Karpas-422 (cell line): ENCODE measurements around the gene MSL1. TPM values are rescaled to one million over a fixed set of nuclear protein-coding genes. Genes with fewer than 3 reads are reported as not detected.
"Not testable (repeated sequence)": the region's sequence is repeated elsewhere in the genome, so short reads cannot be mapped to it uniquely, and the experiment has no call there.

ENCODE experiments used
- DNase-seq: peaks from one replicate; pipeline ENCODE4 v3.0.0-alpha.2; 2015
- H2AFZ ChIP-seq: fragments of 200-600 bp; sonication (generic); 2 replicates; pipeline ENCODE4 v1.6.1; 2014; ENCODE audit warnings: antibody characterized with exemption, low read length, mixed read lengths
- H3K27ac ChIP-seq: fragments of 200-600 bp; sonication (generic); 2 replicates; pipeline ENCODE4 v1.5.1; 2014; ENCODE audit warnings: mild to moderate bottlenecking, low read length, moderate library complexity
- H3K27me3 ChIP-seq: fragments of 200-600 bp; sonication (generic); 2 replicates; pipeline ENCODE4 v1.6.1; 2014; ENCODE audit warnings: low read length, mixed read lengths
- H3K36me3 ChIP-seq: fragments of 200-600 bp; sonication (generic); 2 replicates; pipeline ENCODE4 v1.6.1; 2014; ENCODE audit warnings: low read length, mixed read lengths; ENCODE audit not compliant: insufficient read depth
- H3K4me1 ChIP-seq: fragments of 200-600 bp; sonication (generic); 2 replicates; pipeline ENCODE4 v1.6.1; 2014; ENCODE audit warnings: mild to moderate bottlenecking, low read length, mixed read lengths
- H3K4me2 ChIP-seq: fragments of 200-600 bp; sonication (generic); 2 replicates; pipeline ENCODE4 v1.6.1; 2014; ENCODE audit warnings: low read length, low read depth, mild to moderate bottlenecking; ENCODE audit not compliant: poor library complexity, severe bottlenecking
- H3K4me3 ChIP-seq: fragments of 200-600 bp; sonication (generic); 2 replicates; pipeline ENCODE4 v1.5.1; 2014; ENCODE audit warnings: mild to moderate bottlenecking, antibody characterized with exemption, low read length, mixed read lengths
- H3K79me2 ChIP-seq: fragments of 200-600 bp; sonication (generic); 2 replicates; pipeline ENCODE4 v1.6.1; 2014; ENCODE audit warnings: mild to moderate bottlenecking, low read length, mixed read lengths
- H3K9ac ChIP-seq: fragments of 200-600 bp; sonication (generic); 2 replicates; pipeline ENCODE4 v1.6.0; 2014; ENCODE audit warnings: low read length
- H3K9me2 ChIP-seq: fragments of 200-600 bp; sonication (generic), shearing (Covaris generic); replicated peaks from 2 replicates; pipeline ENCODE4 v1.6.0; 2014; ENCODE audit warnings: mild to moderate bottlenecking, low read length, moderate library complexity; ENCODE audit not compliant: insufficient read depth
- H3K9me3 ChIP-seq: fragments of 300-700, 200-600 bp; sonication (generic); 2 replicates; pipeline ENCODE4 v1.6.1; 2014; ENCODE audit warnings: low read length, mixed read lengths
- H4K20me1 ChIP-seq: fragments of 200-600 bp; sonication (generic); 2 replicates; pipeline ENCODE4 v1.6.1; 2014; ENCODE audit warnings: mild to moderate bottlenecking, antibody characterized with exemption, low read length, low read depth; ENCODE audit not compliant: insufficient read depth
- total RNA-seq: library from RNA; depleted of rRNA; stranded (reverse); fragments of >200 nt; shearing (Covaris generic); gene quantifications from 2 replicates; pipeline ENCODE4 v1.2.3, GENCODE V29; 2014; ENCODE audit warnings: low replicate concordance

The MSL1 gene
- total RNA-seq, 1 experiment from 2014 or later: 48.6 TPM

GRCh38 chr17:40123811-40124114, 2.0 kb downstream of the MSL1 start:
- peaks cover 4% of the 10 kb centered on the region; the same call in 1 of the 2 replicates for H4K20me1 ChIP-seq
- no peak overlapping the region for H2AFZ ChIP-seq
- peak overlapping the region; percentile 77 for H3K4me2 ChIP-seq
- peaks cover 19% of the 10 kb centered on the region; the same call in 1 of the 2 replicates for H3K36me3 ChIP-seq
- H3K27ac ChIP-seq: peak overlapping the region; percentile 78; the same call in 1 of the 2 replicates
- peak overlapping the region; percentile 93 for H3K9ac ChIP-seq
- no peaks in the 10 kb centered on the region for H3K9me2 ChIP-seq
- no peaks in the 10 kb centered on the region for H3K27me3 ChIP-seq
- peaks cover 54% of the 10 kb centered on the region for H3K79me2 ChIP-seq
- peak overlapping the region; percentile 95 for H3K4me3 ChIP-seq
- no peaks in the 10 kb centered on the region for H3K9me3 ChIP-seq
- no peak for DNase-seq
- H3K4me1 ChIP-seq: peaks cover 23% of the 10 kb centered on the region

- Histone ChIP-seq H3K9me2 (no peaks in the 10 kb centered on the region), H3K4me1 (peaks cover 23% of the 10 kb centered on the region), H4K20me1 (peaks cover 4% of the 10 kb centered on the region; the same call in 1 of the 2 replicates), H3K9me3 (no peaks in the 10 kb centered on the region), H3K27ac (peak overlapping the region; percentile 6; the same call in 1 of the 2 replicates), H3K4me2 (peak overlapping the region; percentile 77), H3K27me3 (no peaks in the 10 kb centered on the region), H3K79me2 (peaks cover 57% of the 10 kb centered on the region), H3K36me3 (peaks cover 23% of the 10 kb centered on the region; the same call in 1 of the 2 replicates), H3K4me3 (peak overlapping the region; percentile 95), H3K9ac (peak overlapping the region; percentile 93), H2AFZ (no peak overlapping the region)
- DNase-seq: no peak
These were observed 2.7 kb downstream of the MSL1 start for GRCh38 chr17:40124279-40125141.

- no peak overlapping the region for H3K27ac ChIP-seq
- no peaks in the 10 kb centered on the region for H4K20me1 ChIP-seq
- no peaks in the 10 kb centered on the region for H3K9me2 ChIP-seq
- no peak overlapping the region for H3K4me2 ChIP-seq
- H3K9ac ChIP-seq: no peak overlapping the region
- no peaks in the 10 kb centered on the region for H3K27me3 ChIP-seq
- DNase-seq: no peak
- H2AFZ ChIP-seq: no peak overlapping the region
- peaks cover 5% of the 10 kb centered on the region for H3K4me1 ChIP-seq
- H3K79me2 ChIP-seq: peaks cover 30% of the 10 kb centered on the region
- H3K36me3 ChIP-seq: peaks cover 67% of the 10 kb centered on the region; the same call in 1 of the 2 replicates
- H3K9me3 ChIP-seq: no peaks in the 10 kb centered on the region
- no peak overlapping the region for H3K4me3 ChIP-seq
These were observed 7.7 kb downstream of the MSL1 start for GRCh38 chr17:40129498-40129897.

- Histone ChIP-seq H3K4me3 (no peak overlapping the region), H4K20me1 (no peaks in the 10 kb centered on the region), H3K4me2 (no peak overlapping the region), H3K36me3 (peaks cover 73% of the 10 kb centered on the region; the same call in 1 of the 2 replicates), H3K27me3 (no peaks in the 10 kb centered on the region), H3K9me2 (no peaks in the 10 kb centered on the region), H3K9ac (no peak overlapping the region), H3K27ac (no peak overlapping the region), H3K79me2 (peaks cover 20% of the 10 kb centered on the region), H3K4me1 (no peaks in the 10 kb centered on the region), H3K9me3 (no peaks in the 10 kb centered on the region), H2AFZ (no peak overlapping the region)
- no peak for DNase-seq
These were observed 8.7 kb downstream of the MSL1 start for GRCh38 chr17:40130352-40131042.

GRCh38 chr17:40134184-40134583, 12.4 kb downstream of the MSL1 start:
- H3K4me2 ChIP-seq: no peak overlapping the region
- H3K4me1 ChIP-seq: peaks cover 5% of the 10 kb centered on the region
- no peak overlapping the region for H3K9ac ChIP-seq
- H4K20me1 ChIP-seq: no peaks in the 10 kb centered on the region
- peaks cover 65% of the 10 kb centered on the region; the same call in 1 of the 2 replicates for H3K36me3 ChIP-seq
- no peaks in the 10 kb centered on the region for H3K27me3 ChIP-seq
- no peak overlapping the region for H3K27ac ChIP-seq
- no peak for DNase-seq
- no peaks in the 10 kb centered on the region for H3K9me3 ChIP-seq
- H3K9me2 ChIP-seq: no peaks in the 10 kb centered on the region
- H3K4me3 ChIP-seq: no peak overlapping the region
- peaks cover 11% of the 10 kb centered on the region; the same call in 1 of the 2 replicates for H3K79me2 ChIP-seq
- no peak overlapping the region for H2AFZ ChIP-seq

- Histone ChIP-seq H3K9me3 (no peaks in the 10 kb centered on the region), H4K20me1 (no peaks in the 10 kb centered on the region), H3K9me2 (no peaks in the 10 kb centered on the region), H3K9ac (no peak overlapping the region), H3K36me3 (peaks cover 51% of the 10 kb centered on the region; the same call in 1 of the 2 replicates), H3K4me2 (no peak overlapping the region), H3K27me3 (no peaks in the 10 kb centered on the region), H2AFZ (no peak overlapping the region), H3K79me2 (peaks cover 14% of the 10 kb centered on the region), H3K4me1 (peaks cover 9% of the 10 kb centered on the region), H3K4me3 (no peak overlapping the region), H3K27ac (no peak overlapping the region)
- DNase-seq: no peak
These were observed 14.0 kb downstream of the MSL1 start for GRCh38 chr17:40135817-40136216.

GRCh38 chr17:40139566-40140058, 17.8 kb downstream of the MSL1 start:
- H3K79me2 ChIP-seq: peaks cover 41% of the 10 kb centered on the region
- H3K9ac ChIP-seq: peak overlapping the region; percentile 96
- no peaks in the 10 kb centered on the region for H3K9me2 ChIP-seq
- DNase-seq: no peak
- no peaks in the 10 kb centered on the region for H4K20me1 ChIP-seq
- peak overlapping the region; percentile 82 for H3K4me2 ChIP-seq
- H3K27me3 ChIP-seq: no peaks in the 10 kb centered on the region
- peaks cover 22% of the 10 kb centered on the region for H3K4me1 ChIP-seq
- peak overlapping the region; percentile 76 for H3K27ac ChIP-seq
- peaks cover 29% of the 10 kb centered on the region; the same call in 1 of the 2 replicates for H3K36me3 ChIP-seq
- H3K4me3 ChIP-seq: peak overlapping the region; percentile 87
- H3K9me3 ChIP-seq: no peaks in the 10 kb centered on the region
- H2AFZ ChIP-seq: peak overlapping the region; percentile 68; the same call in 1 of the 2 replicates

GRCh38 chr17:40143166-40143565, 21.4 kb downstream of the MSL1 start:
- H3K9ac ChIP-seq, H3K27me3 ChIP-seq, H3K27ac ChIP-seq, DNase-seq, H3K4me3 ChIP-seq, H3K9me3 ChIP-seq, H3K4me2 ChIP-seq, H3K9me2 ChIP-seq, H4K20me1 ChIP-seq, H2AFZ ChIP-seq: not testable (repeated sequence)
- Histone ChIP-seq H3K79me2 (peaks cover 57% of the 10 kb centered on the region), H3K36me3 (peaks cover 33% of the 10 kb centered on the region), H3K4me1 (peaks cover 22% of the 10 kb centered on the region)
